Heart right ventricle (tissue), 16 donors: Measurements from ENCODE around the gene GPR183. TPM values are rescaled to one million over a fixed set of nuclear protein-coding genes. Genes with fewer than 3 reads are reported as not detected.
A peak's percentile ranks its signal among the peaks of the same experiment; 100 is the strongest.

ENCODE experiments used
- ATAC-seq, 8 donors: fragments of 200-7000 bp; cut with Tn5 transposase; one replicate each; pipeline ENCODE4 v1.9.1; 2020; ENCODE audit warnings: mild to moderate bottlenecking in 8 of 8, moderate library complexity in 8 of 8, moderate number of reproducible peaks in 1 of 8
- DNase-seq, 2 donors: peaks; one replicate each; pipeline ENCODE4 v3.0.0-alpha.2; 2020
- H3K27ac ChIP-seq, 10 donors: fragments of 200-600 bp; sonication (generic) in 2 of 10; one replicate each; pipeline versions ENCODE4 v1.5.0 to v1.8.0; 2020 to 2022; ENCODE audit warnings: mild to moderate bottlenecking in 3 of 10
- H3K27me3 ChIP-seq, 7 donors: fragments of 200-600 bp; one replicate each; pipeline ENCODE4 v1.8.0; 2021 to 2022; ENCODE audit warnings: mild to moderate bottlenecking in 2 of 7
- H3K36me3 ChIP-seq, 9 donors: fragments of 200-600 bp; sonication (generic) in 1 of 9; one replicate each; pipeline versions ENCODE4 v1.5.0 to v1.8.0; 2020 to 2022; ENCODE audit warnings: mild to moderate bottlenecking in 2 of 9
- H3K4me1 ChIP-seq, 9 donors: fragments of 200-600 bp; sonication (generic) in 1 of 9; one replicate each; pipeline versions ENCODE4 v1.5.0 to v1.8.0; 2020 to 2022; ENCODE audit warnings: mild to moderate bottlenecking in 4 of 9
- H3K4me3 ChIP-seq, 10 donors: fragments of 200-600 bp; sonication (generic) in 2 of 10; one replicate each; pipeline versions ENCODE4 v1.5.0 to v1.8.0; 2020 to 2022; ENCODE audit warnings: mild to moderate bottlenecking in 7 of 10, moderate library complexity in 2 of 10
- H3K9me3 ChIP-seq, 11 donors: fragments of 200-600 bp in 10 of 11; sonication (generic) in 2 of 11; one replicate each; pipeline versions ENCODE4 v1.5.0 to v1.8.0; 2013 to 2022; ENCODE audit warnings: mild to moderate bottlenecking in 2 of 11, control low read depth in 1 of 11, moderate library complexity in 1 of 11
- CTCF ChIP-seq, 9 donors: fragments of 200-600 bp; sonication (generic) in 2 of 9; IDR thresholded peaks; one replicate each; pipeline versions ENCODE4 v1.5.0 to v1.8.0; 2021 to 2022; ENCODE audit warnings: antibody characterized with exemption in 9 of 9, mild to moderate bottlenecking in 5 of 9, moderate library complexity in 1 of 9
- WGBS, 2 donors: extraction: QIAGEN DNeasy Blood & Tissue Kit; methylation state at CpG; one replicate each; pipeline ENCODE4 v1.1.7; 2013; ENCODE audit warnings: inconsistent platforms in 1 of 2; 5-methylcytosine and 5-hydroxymethylcytosine counted together
- intact Hi-C, 10 donors: fragments of 100-400 bp; cut with DNase I; formaldehyde crosslinking; loops; one replicate each; pipeline versions ENCODE4 v1.11.1 to v1.14.2; 2022
- polyA plus RNA-seq, 2 donors: library from polyadenylated mRNA; stranded (reverse); fragments of 200-250 nt; gene quantifications; one replicate each; pipeline ENCODE4 v1.2.3, GENCODE V29; 2013
- total RNA-seq, 10 donors: library from RNA; stranded (reverse); fragmentation: NEBNext Ultra II Directional in 3 of 10; extraction: Animal tissue kit (Norgen Biotek cat#: 25700) in 3 of 10; gene quantifications; one replicate each; pipeline versions ENCODE4 v1.2.1 to v1.2.4, GENCODE V29; 2021 to 2023
- donor health status: Arrhythmogenic right ventricular cardiomyopathy.
- donor health status: ischemic (EF 13 %, LVEDD 7.1; RV severe dilation, severe dysfunction).
- donor health status: healthy with polysubstance abuse.
- donor health status: DM: no; HTN: yes; CAD: no.
- donor health status: DM: no; HTN: no; CAD: no.
- donor health status: ischemic (EF 25% LVEDD 6.9; RV normal size, moderate dysfunction).
- donor health status: ischemic (EF 25% LVEDD 5.7; RV mildly dilated, moderate dysfunction).
- donor health status: healthy.
- donor health status: DM: yes; HTN: yes; CAD: no.
- donor health status: Ischemic cardiomyopathy.
- donor health status: ischemic (EF 35%, LVEDD 5.7; RV mildly dilated, moderate dysfunction).
- donor health status: nonischemic (EF 11% LVEDD 7.7; RV severe dilation, severe dysfunction).
- donor health status: DM: yes; HTN: yes; CAD: no.
- donor health status: PGD.
- donor health status: ischemic (EF 29% LVEDD 5.4; RV normal size, mild dysfunction).
- donor health status: nonischemic (EF 23%, LVEDD 6.1; RV moderate dilation, normal function).

GPR183 gene
- total and polyA plus RNA-seq, 12 donors = 0.49 to 8.6 (median 2.0) TPM

- no peak for TF ChIP-seq CTCF (IDR thresholded peaks at IDR 0.05)
- peaks cover 5 to 68% (median 17%) of the 10 kb centered on the region in 9 donors for H3K4me1 ChIP-seq
- intact Hi-C loops = no loop called here
- WGBS, 2 donors = 62 to 79% methylated on average over 5 of the region's 5 CpGs
- H3K4me3 ChIP-seq = peak overlapping the region in 4 of 10 donors; percentile 11 to 52 (median 23)
- DNase-seq (no peak), ATAC-seq (no peak)
- peak overlapping the region in 2 of 10 donors; percentile 15 to 89 for H3K27ac ChIP-seq
- H3K36me3 ChIP-seq = peaks cover 0 to 28% (median 0%) of the 10 kb centered on the region in 9 donors
- H3K27me3 ChIP-seq = no peaks in the 10 kb centered on the region
- H3K9me3 ChIP-seq = no peaks in the 10 kb centered on the region
Measured at GRCh38 chr13:99305158-99305557, 2.0 kb downstream of the GPR183 start.

GRCh38 chr13:99304541-99304940, 2.7 kb downstream of the GPR183 start:
- intact Hi-C loops = no loop called here
- TF ChIP-seq CTCF (IDR thresholded peaks at IDR 0.05) = no peak

GRCh38 chr13:99303863-99304521, 3.2 kb downstream of the GPR183 start:
- H3K4me3 ChIP-seq = peak overlapping the region in 1 of 10 donors; percentile 52
- DNase-seq (no peak), ATAC-seq (peak in 3 of 8 donors; percentile 20 to 27 (median 23))
- peaks cover 5 to 72% (median 17%) of the 10 kb centered on the region in 9 donors for H3K4me1 ChIP-seq
- H3K27me3 ChIP-seq = no peaks in the 10 kb centered on the region
- H3K36me3 ChIP-seq = peaks cover 0 to 22% (median 0%) of the 10 kb centered on the region in 9 donors
- intact Hi-C loops = no loop called here
- H3K9me3 ChIP-seq = no peaks in the 10 kb centered on the region
- H3K27ac ChIP-seq = peak overlapping the region in 2 of 10 donors; percentile 7 to 89
- WGBS, 2 donors = 89 to 91% methylated on average over 14 of the region's 14 CpGs
- TF ChIP-seq CTCF (IDR thresholded peaks at IDR 0.05) = no peak

More at GRCh38 chr13:99304541-99304940, 2.7 kb downstream of the GPR183 start:
- WGBS, 2 donors = 80 to 83% methylated on average over 4 of the region's 4 CpGs
- ATAC-seq (no peak), DNase-seq (no peak)
- Histone ChIP-seq H3K27me3 (no peaks in the 10 kb centered on the region), H3K27ac (peak overlapping the region in 2 of 10 donors; percentile 7 to 89), H3K36me3 (peaks cover 0 to 27% (median 0%) of the 10 kb centered on the region in 9 donors), H3K9me3 (no peaks in the 10 kb centered on the region), H3K4me1 (peaks cover 5 to 68% (median 17%) of the 10 kb centered on the region in 9 donors), H3K4me3 (peak overlapping the region in 2 of 10 donors; percentile 11 to 52)

GRCh38 chr13:99302637-99303505, 4.3 kb downstream of the GPR183 start:
- WGBS, 2 donors = 94 to 95% methylated on average over 8 of the region's 8 CpGs
- Histone ChIP-seq H3K36me3 (peaks cover 0 to 17% (median 0%) of the 10 kb centered on the region in 9 donors), H3K27ac (peak overlapping the region in 1 of 10 donors; percentile 89), H3K4me1 (peaks cover 2 to 74% (median 14%) of the 10 kb centered on the region in 9 donors), H3K27me3 (no peaks in the 10 kb centered on the region), H3K4me3 (peak overlapping the region in 1 of 10 donors; percentile 13), H3K9me3 (no peaks in the 10 kb centered on the region)
- intact Hi-C loops = no loop called here
- DNase-seq (no peak), ATAC-seq (no peak)
- no peak for TF ChIP-seq CTCF (IDR thresholded peaks at IDR 0.05)
